Islet precursor cell (in vitro differentiated cells): Measurements from ENCODE around the gene TAS2R41.
A peak's percentile ranks its signal among the peaks of the same experiment; 100 is the strongest.
"Not testable (repeated sequence)": the region's sequence is repeated elsewhere in the genome, so short reads cannot be mapped to it uniquely, and the experiment has no call there.

Source experiments
- DNase-seq: peaks from one replicate; pipeline ENCODE4 v3.0.0-alpha.2; 2018

Gene TAS2R41

DNA sequence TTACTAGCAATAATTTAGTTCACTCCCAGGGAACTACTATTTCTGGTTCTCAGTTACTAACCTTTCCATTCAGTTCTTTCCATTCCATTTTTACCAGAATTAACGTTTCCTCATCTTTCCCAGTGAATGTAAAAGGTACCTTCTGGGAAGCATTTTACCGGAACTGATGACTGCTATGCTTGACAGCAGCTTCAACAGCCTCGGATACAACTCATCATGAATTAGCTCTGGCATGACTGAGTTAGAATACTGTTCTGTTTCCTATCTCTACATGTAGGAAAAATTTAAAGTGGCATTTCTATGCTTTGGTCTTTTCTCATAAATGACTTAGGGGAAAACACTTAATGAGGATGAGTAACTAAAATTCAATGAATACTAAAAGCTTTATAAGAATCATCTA lies 18.6 kb downstream of the TAS2R41 start:
- no peak for DNase-seq

DNA sequence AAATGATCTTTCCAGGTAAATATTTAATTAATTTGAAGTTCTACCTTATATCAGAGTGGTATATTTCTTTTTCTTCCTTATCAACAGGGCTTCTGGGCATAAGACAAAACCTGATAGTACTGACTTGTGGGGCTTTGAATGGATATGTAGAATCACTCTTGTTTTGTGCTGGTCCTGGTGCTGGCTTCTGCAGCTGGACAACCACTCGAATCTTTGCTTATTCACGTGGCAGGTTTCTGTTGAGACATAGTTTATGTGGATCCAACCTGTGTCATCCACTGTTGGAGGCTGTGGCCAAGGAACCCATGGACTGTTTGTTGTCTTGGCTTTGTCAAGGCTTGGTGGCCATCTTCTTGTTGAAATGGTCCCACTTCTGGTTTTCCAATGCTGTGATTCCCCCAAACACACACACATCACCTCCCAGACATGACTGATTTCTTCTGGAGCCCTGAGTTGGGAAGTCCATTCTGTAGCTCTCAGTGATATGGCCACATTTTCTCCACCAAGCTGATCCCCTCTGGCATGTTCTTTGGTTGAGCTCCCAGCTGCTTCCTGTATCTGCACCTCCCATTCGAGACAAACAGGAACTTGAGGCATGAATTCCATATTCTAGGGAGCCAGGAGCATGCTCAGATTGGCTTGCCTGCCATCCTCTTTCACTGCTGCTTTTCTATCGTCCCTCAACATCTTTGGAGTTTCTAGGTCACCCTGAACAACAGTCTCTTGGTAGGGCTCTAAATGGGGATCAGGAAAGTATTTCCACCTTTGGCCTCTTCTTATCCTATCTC lies 19.5 kb downstream of the TAS2R41 start:
- no peak for DNase-seq

DNA sequence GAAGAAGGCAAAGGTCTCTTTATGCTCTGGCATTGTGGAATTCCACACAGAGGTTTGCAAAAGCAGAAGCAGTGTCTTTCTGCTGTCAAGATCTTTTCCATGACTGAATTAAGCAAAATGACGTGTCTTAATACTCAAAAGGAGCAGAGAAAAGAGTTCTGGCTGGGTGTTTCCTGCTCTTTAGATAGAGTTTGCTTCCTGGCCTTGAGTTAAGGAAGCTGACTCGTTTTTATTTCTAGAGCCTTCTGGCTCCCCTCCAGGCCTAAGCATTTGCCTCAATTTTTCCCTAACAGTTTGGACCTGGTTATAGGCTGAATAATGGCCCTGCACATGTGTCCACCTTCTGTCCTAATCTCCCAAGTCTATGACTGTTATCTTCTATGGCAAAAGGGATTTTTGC lies 21.6 kb downstream of the TAS2R41 start:
- no peak for DNase-seq

DNA sequence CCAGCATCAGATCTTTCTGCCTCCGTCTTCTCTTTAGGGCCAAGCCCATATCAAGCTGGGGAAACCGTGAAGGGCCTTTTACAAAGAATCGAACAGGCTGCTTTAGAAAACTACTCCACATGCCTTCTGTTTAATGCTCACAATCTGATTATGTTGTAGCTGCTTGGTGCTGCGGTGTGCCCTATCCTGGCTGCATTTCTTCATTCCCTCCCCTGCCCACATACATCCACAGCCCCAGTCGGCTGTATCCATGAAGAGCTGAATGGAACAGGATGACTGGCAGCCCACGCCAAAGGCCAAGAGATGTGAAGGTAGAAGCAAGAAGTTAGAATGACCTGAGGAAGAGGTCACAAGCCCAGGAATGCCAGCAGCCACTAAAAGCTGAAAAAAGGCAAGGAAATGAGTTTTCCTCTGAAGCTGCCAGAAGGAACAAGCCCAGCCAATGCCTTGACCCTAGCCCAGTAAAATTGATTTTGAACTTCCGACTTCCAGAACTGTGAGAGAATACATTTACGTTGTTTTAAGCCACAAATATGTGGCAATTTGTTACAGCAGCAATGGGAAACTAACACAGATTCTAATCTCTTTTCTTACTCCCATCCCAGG lies 22.2 kb downstream of the TAS2R41 start:
- DNase-seq, result no peak

DNA sequence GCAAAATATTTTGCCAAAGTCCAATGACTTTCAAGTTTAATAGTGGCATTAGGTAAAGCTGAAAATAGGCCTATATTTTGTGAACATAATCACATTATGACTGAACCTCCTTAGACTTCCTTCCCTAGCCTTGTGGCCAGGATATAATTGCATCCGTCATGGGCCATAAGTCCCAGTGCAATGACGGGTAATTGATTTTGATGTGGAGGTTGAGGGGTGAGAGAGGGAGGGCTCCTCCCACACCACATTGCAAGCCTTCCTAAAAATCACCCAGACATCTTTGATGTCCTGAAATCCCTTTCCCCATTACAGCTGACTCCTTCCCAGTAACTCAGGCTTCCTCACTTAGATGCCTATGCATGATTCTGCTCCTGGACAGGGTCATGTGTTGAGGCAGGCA lies 25.6 kb downstream of the TAS2R41 start:
- DNase-seq, result no peak

DNA sequence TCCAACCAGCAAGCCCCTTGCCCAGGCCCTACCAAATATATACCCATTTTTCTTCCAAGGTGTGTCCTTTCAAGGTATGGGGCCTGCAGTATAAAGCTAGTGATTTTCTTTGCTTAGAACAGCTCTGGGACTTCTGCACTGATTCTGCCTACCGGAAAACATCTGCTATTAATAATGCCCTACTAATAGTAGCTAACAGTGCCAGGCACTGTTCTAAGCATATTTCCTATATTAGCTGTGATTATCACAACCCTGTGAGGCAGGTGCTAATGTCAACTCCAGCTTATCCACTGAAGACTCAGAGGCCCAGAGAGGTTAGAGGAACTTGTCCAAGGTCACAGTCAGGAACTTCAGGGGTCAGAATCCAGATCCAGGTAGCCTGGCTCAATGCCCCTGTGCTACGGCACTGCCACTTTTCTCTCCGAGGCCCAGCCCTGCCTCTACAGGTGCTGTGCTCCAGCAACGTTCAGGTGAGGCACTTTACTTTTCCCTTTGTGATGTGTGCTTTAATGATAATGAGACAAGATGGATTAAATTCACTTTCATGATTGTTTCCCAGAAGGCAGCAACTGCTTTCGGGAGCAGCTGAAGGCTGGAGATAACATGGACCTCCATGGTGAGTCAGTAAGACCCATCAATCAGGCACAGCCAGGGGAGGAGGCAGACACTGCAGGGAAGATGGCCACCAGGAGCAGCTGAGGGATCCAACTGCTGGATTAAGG lies 26.7 kb downstream of the TAS2R41 start:
- no peak for DNase-seq

DNA sequence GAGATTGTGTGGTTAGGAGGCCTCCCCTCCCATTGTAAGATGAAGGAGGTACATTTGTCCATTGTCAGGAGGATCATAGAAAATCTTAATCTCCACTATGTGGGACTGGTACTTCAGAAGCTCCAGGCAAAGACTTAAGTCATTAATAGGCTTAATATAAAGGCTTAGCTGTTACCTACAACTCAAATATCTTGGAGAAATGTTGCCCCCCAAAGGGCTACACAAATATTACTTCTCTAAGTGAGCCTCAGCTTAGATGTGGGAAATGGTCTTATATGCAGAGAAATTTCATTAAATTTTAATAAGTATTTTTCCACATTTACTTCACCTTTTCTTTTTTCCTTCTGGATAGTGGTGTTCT lies 27.2 kb downstream of the TAS2R41 start:
- no peak for DNase-seq

DNA sequence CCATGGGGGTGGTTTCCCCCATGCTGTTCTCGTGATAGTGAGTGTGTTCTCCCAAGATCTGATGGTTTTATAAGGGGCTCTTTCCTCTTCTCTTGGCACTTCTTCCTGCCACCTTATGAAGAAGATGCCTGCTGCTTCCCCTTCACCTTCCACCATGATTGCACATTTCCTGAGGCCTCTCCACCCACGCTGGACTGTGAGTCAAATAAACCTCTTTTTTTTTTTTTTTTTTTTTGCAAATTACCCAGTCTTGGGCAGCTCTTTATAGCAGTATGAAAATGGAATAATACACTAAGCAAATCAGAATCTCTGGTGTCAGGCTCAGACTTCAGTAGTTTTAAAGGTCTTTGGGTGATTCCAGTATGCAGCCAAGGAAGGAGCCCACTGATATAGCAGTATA lies 28.2 kb downstream of the TAS2R41 start:
- DNase-seq, result no peak

DNA sequence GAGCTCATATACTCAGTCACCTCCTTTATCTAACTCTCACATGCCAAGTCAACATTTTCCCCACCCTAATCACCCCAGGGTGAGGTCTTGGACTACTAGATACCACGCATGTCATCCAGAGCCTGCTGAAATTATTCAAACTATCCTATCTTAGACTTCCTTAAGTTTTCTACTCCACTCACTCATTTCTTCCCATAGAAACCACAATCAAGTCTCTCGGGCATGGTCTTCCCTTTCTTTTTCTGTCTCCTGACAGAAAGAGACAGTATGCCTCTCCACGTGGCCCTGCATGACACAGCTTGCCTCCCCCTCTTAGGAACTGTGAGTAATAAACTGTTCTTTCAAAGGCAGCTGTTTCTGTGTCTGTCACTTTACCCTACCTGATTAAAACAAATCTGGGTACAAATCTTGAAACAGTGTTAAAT lies 29.4 kb downstream of the TAS2R41 start:
- DNase-seq, result no peak

DNA sequence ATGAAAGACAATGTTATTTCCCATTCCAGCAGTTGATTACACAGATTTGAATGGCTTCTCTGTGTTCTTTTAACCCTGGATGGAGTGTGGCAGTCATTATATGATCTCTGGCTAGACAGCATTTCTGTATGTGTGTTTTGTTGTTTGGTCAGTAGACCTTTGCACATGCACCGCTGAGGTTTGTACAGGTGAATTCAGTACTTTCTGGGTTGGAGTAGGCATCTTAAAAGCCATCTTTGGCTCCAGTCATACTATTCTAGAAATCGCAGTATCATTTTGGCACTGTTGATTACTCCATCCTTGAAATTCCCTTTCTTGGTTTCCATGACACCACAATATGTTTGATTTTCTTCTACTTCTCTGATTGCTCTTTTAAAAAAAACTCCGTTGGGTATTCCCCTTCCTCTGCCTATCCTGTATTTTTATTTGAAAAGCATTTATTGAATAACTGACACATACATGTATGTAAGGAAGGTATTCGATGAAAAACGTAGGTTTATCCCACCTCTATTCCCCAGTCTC lies 29.9 kb downstream of the TAS2R41 start:
- DNase-seq, result no peak

DNA sequence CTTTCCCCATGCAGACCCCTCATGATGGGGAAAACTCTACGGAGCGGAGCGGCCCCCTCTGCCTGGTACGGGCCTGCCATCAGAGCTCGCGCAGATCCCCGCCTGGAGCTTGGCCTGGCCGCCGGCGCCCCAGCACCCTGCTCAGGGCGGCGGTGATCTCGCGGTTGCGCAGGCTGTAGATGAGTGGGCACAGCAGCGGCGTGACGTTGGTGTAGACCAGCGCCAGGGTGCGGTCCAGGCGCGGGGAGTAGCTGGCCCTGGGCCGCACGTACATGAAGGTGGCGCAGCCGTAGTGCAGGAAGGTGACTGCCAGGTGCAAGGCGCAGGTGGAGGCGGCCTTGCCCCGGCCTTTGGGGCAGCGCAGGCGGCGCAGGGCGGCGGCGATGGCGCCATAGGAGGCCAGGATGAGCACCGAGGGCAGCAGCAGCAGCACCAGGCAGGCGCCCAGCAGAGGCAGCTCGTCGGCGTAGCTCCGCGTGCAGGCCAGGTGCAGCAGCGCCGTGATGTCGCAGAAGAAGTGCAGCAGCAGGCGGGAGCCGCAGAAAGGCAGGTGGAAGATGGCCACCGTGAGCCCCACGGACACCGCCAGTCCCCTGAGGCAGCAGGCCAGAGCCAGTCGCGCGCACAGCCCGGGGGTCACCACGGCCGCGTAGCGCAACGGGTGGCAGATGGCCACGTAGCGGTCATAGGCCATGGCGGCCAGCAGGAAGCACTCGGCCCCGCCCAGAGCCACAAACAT lies 33.4 kb downstream of the TAS2R41 start:
- DNase-seq, result no peak

DNA sequence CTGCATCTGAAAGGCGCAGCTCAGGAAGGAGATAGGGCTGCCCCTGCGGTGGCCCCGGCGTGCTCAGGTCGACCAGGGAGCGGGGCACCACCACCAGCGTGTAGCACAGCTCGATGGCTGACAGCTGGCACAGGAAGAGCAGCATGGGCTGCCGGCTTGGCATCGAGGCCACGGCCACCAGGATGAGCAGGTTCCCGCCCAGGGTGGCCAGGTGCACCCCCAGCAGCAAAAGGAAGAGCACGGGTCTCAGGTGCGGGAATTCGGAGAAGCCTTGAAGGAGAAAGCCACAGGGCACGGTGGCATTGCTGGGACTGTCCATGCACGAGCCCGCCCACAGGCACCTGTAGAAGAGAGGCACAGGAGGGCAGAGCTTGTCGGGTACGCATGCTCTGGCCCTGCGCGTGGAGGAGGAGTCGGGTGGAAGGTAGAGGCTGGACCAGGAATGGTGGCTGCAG lies 33.9 kb downstream of the TAS2R41 start:
- no peak for DNase-seq

DNA sequence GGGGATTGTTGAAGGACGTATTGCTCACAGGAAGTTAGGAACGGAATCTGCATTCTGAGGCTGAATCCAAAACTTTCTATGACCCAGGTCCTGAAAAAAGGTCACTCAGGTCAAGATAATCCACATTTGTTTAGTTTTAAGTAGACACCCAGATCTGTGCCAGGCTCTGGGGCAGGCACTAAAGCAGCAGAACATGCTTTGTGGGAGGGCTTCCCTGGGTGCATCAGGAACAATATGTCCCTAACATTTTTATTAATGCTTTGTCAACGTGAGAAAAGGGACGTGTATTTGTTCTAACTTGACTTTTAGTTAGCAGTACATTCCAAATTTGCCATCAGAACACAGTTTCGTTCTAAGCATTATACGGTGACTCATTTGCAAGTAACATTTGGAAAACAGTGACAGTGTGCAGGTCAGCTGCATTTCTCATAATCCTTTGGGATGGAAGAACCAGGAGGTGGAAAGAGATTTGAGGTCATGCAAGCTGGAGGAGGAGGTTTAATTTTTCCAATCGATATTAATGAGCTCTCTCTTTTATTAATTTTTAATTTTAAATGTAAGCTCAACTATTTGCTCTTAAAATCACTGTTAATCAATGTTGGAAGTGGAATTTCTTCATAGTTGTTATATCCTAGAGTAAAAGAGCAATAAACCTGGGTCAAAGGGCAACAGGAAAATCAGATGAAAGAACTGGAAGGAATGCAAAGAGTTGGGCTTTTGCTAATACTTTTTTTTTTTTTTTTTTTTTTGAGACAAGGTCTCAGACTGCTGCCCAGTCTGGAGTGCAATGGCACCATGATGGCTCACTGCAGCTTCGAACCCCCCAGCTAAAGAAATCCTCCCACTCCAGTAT lies 35.0 kb downstream of the TAS2R41 start:
- DNase-seq, result no peak

DNA sequence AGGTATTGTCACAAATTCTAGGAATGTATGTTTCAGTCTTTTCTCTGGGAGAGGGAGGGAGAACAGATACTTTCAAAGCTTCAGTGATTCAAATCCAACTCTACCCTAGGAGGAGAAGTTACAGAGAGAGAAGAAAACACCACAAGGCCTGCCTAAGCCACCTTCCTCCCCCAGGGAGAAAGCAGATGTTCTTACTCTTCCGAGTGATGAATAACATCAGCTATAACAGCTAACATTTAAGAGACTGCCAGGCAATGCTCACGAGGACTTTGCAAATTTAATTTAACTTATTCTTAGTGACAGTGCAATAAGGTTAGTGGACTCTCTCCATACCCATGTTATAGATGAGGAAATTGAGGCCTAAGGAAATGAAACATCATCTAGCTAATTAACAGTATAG lies 36.8 kb downstream of the TAS2R41 start:
- DNase-seq, result no peak

DNA sequence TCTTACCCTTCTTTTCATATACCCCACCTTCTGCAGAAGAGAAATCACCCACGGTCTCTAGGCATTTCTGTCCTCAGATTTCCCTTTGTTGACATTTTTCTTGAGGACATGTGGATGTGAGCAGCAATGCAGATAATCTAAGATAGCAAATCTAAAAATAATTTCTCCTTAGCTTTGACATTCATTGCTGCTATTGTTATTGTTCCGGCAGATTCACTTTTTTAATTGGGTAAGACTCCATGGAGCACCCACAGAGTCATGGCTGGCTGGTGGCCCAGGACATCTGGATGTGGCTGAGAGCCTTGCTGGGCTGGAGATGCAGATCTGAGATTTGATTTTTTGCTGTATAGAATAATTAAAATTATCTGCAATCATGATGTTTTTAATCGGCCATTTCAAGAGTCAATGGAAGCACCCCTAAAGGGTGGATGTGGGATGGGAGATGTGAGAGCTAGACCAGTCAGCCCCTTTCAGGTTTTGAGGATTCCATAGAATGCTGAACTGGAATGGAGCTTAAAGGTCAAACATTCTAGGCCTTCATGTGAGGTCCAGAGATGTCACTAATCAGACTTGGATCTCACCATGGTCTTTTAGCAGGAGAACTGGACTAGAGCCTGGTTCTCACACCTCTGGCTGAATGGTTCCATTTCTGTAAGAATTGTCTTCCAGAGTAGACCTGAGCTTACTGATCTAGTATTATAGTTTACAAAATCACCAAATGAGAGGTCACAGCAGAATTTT lies 37.5 kb downstream of the TAS2R41 start:
- DNase-seq, result no peak

DNA sequence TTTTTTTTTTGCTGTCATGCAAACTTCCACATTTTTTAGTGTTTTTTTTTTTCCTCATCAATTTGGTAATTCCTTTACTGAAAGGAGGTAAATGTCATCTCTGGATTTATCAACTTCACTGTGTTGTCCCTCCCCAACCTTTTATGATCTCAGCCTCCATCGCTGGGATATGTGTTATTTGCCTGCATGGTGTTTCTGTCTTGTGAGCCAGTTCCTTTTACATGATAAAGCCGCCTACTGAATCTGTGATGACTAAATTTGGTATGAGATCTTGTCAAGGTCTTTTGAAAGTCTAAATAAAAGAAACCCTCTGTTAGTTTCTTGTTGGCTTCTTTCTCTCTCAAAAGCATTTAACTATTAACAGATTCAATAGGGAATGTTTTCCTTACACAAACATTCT lies 39.3 kb downstream of the TAS2R41 start:
- DNase-seq, result no peak

DNA sequence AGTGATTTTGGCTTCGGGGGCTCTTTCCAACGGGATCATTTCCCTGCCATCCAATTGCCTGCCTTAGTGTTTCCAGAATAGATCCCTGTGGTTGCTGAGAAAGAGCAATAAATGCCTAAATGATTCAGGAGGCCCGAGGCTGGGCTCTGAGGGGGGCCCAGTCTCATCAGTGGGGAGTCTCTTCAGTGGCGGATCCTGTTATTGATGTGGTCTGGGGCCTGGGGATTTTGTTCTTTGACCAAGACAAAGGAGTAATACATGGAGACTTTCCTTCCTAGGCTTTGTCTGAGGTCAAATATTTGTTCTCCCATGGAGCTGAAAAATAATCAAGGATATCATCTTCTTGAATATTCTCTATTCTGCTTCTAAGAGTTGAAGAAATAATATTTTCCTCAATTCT lies 40.8 kb downstream of the TAS2R41 start:
- DNase-seq, result peak; percentile 82

DNA sequence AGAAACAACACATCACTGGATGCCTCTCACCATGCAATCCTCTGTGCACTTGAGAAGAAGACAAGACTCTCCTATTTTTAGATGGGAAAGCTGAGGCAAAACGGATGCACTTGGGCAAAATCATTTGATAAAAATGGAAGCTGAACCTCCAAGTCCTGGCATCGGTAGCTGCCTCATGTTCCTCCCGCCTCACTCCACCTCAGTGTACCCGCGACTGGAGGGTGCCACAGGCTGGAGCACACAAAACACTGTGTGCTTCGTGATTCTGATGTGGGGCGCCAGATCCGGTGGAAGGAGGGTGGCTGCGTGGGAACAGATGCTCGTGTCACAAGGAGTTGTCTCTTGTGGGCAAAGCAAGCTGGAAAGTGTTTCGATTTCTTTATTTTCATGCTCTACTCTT lies 41.3 kb downstream of the TAS2R41 start:
- DNase-seq, result no peak

DNA sequence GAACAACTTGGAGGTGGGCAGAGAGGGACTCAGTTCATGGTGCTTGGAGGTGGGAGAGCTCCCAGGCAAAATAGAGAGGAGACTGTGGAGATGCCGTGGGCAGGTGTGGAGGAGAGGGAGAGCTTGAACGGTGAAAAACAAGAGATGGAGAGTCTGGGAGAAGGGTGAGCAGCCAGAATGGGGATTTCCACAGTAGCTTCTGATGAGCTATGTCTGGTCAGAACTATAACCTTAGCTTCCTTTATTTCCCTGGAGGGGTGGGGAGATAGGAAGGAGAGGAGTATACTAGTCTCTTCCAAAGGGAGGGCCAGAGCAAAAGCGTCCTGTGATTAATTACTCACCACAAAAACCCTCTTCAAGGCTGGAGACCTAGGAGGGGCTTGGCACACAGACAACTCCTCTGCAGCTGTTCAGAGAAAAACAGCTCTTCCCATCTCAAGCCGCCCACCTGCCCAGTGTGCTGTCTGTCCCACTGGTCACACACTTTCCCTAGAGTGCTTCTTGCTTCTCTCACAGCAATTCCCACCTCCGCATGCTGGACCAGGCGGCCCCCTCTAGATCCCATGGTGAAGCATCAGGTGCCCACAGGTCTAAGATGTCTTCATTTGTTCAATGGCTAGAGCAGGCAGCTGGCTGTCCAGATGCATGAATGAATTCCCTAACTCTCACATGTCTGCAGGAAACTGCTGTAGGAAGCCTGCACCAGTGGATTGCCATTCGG lies 41.9 kb downstream of the TAS2R41 start:
- no peak for DNase-seq

DNA sequence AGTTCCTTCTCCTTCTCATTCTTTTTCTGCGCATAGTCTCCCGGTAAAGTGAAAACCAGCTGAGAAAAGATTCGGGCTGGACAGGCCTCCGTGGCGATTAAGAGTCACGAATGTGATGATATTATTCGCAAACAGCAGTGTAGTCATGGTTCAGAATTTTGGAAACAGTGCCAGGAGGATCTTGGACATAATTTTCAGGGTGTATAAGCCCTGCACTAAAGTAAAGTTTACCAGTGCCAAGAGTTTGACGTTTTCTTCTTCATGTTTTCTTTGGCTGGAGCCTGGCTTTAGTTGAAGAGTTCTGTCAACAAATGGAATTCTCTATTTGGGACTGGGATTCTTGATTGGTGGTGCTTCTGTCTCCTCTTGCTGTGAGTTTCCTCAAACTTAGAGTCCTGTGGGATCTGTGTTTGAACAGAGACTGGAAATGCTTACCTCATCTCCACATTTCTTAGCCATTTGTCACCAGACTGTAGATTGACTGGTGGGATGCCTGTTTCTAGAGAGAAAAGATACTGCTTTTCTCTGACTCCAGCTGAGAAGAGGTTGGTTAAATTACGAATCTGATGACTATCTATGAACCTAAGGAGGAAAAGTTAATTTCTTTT lies 44.7 kb downstream of the TAS2R41 start:
- DNase-seq, result not testable (repeated sequence)
